A549 (cell line): ENCODE data around the gene MCM5. TPM values are rescaled to one million over a fixed set of nuclear protein-coding genes. Genes with fewer than 3 reads are reported as not detected.

Experiments used
- ATAC-seq, 2 experiments: fragments of 200-7000 bp in 1 of 2; fragments of >200 bp in 1 of 2; cut with Nextera tagmentation in 1 of 2; cut with Tn5 transposase in 1 of 2; 3 replicates each; pipeline versions ENCODE4 v1.8.0 to v1.9.1; 2018 to 2020; ENCODE audit warnings: mild to moderate bottlenecking in 1 of 2, moderate library complexity in 1 of 2
- CTCF ChIA-PET: fragments of 300-600 bp; sonication (Branson Sonifier 250); formaldehyde crosslinking; extraction: SDS; loops from one replicate; lab custom pipeline; 2021; ENCODE audit warnings: antibody characterized with exemption, inconsistent platforms; lab: Yijun Ruan, JAX
- POLR2A ChIA-PET: fragments of 350-600 bp; formaldehyde crosslinking; extraction: SDS; loops from one replicate; lab custom pipeline; 2021; ENCODE audit warnings: antibody characterized with exemption, inconsistent platforms; lab: Yijun Ruan, JAX
- DNase-seq, 2 experiments: peaks; one replicate each; pipeline versions ENCODE4 v3.0.0 to v3.0.0-alpha.2; 2011 to 2016; ENCODE audit warnings: low read depth in 1 of 2, low spot score in 1 of 2
- FAIRE-seq: peaks from 2 replicates; lab custom pipeline; 2011; peaks lifted over from hg19 to GRCh38; lab: Jason Lieb, UNC
- H3K27ac ChIP-seq, 2 experiments: fragments of >200 bp; sonication (Bioruptor Twin); formaldehyde crosslinking; 3 replicates each; pipeline ENCODE4 v1.5.1; 2016 to 2017
- H3K4me1 ChIP-seq: fragments of >200 bp; sonication (Bioruptor Twin); formaldehyde crosslinking; 3 replicates; pipeline ENCODE4 v1.6.1; 2016
- H3K4me2 ChIP-seq: fragments of >200 bp; sonication (Bioruptor Twin); formaldehyde crosslinking; 3 replicates; pipeline ENCODE4 v1.6.1; 2016
- H3K4me3 ChIP-seq: fragments of >200 bp; sonication (Bioruptor Twin); formaldehyde crosslinking; 3 replicates; pipeline ENCODE4 v1.5.1; 2016
- H3K9me3 ChIP-seq: fragments of >200 bp; sonication (Bioruptor Twin); formaldehyde crosslinking; 3 replicates; pipeline ENCODE4 v1.6.1; 2016
- CEBPB ChIP-seq, 2 experiments: fragments of >200 bp in 1 of 2; sonication (Bioruptor Twin) in 1 of 2; formaldehyde crosslinking in 1 of 2; IDR thresholded peaks; 2 replicates each; pipeline ENCODE4 v1.6.1; 2012 to 2016
- CHD4 ChIP-seq: fragments of 200-600 bp; sonication (generic); IDR thresholded peaks from 2 replicates; pipeline ENCODE4 v1.6.1; 2016; ENCODE audit warnings: antibody characterized with exemption, mild to moderate bottlenecking, borderline replicate concordance
- CTCF ChIP-seq: fragments of >200 bp; sonication (Bioruptor Twin); formaldehyde crosslinking; IDR thresholded peaks from 3 replicates; pipeline ENCODE4 v1.5.1; 2016
- E2F6 ChIP-seq: IDR thresholded peaks from 2 replicates; pipeline ENCODE4 v1.6.1; 2012; ENCODE audit warnings: low read depth, borderline replicate concordance
- EHF ChIP-seq: fragments of 250-450 bp; sonication (Bioruptor Pico); IDR thresholded peaks from 2 replicates; pipeline ENCODE4 v1.5.0; 2020; ENCODE audit warnings: mild to moderate bottlenecking
- ELK1 ChIP-seq: fragments of 150-350 bp; IDR thresholded peaks from 2 replicates; pipeline ENCODE4 v1.6.1; 2014; ENCODE audit warnings: low read depth, mild to moderate bottlenecking, low read length
- FOSB ChIP-seq: fragments of 250-450 bp; sonication (Bioruptor Pico); IDR thresholded peaks from 2 replicates; pipeline ENCODE4 v1.5.0; 2020; ENCODE audit warnings: mild to moderate bottlenecking, moderate library complexity
- FOSL2 ChIP-seq, 2 experiments: fragments of 450-650 bp in 1 of 2; fragments of >200 bp in 1 of 2; sonication (Bioruptor Twin) in 1 of 2; formaldehyde crosslinking; IDR thresholded peaks; 2 replicates each; pipeline versions ENCODE4 v1.5.0 to v1.6.1; 2016 to 2020; ENCODE audit warnings: mild to moderate bottlenecking in 1 of 2, moderate library complexity in 1 of 2
- GATA3 ChIP-seq: IDR thresholded peaks from 2 replicates; pipeline ENCODE4 v1.6.1; 2012; ENCODE audit warnings: borderline replicate concordance
- HDAC2 ChIP-seq: fragments of 200-600 bp; sonication (generic); IDR thresholded peaks from 2 replicates; pipeline ENCODE4 v1.6.1; 2016
- HOXB13 ChIP-seq: fragments of 250-450 bp; sonication (Bioruptor Pico); IDR thresholded peaks from 2 replicates; pipeline ENCODE4 v1.5.0; 2020; ENCODE audit warnings: low read depth, mild to moderate bottlenecking, moderate library complexity
- KDM1A ChIP-seq: fragments of 200-600 bp; sonication (generic); IDR thresholded peaks from 2 replicates; pipeline ENCODE4 v1.6.1; 2016; ENCODE audit warnings: low read depth, mild to moderate bottlenecking
- NR3C1 ChIP-seq: fragments of >200 bp; sonication (Bioruptor Twin); formaldehyde crosslinking; IDR thresholded peaks from 3 replicates; pipeline ENCODE4 v1.6.1; 2017
- RARB ChIP-seq: fragments of 250-450 bp; sonication (Bioruptor Pico); IDR thresholded peaks from 2 replicates; pipeline ENCODE4 v1.8.0; 2021; ENCODE audit warnings: mild to moderate bottlenecking, moderate library complexity
- RCOR1 ChIP-seq: fragments of 150-350 bp; IDR thresholded peaks from 2 replicates; pipeline ENCODE4 v1.6.1; 2014; ENCODE audit warnings: antibody characterized with exemption, low read length, low read depth
- ZSCAN20 ChIP-seq: fragments of 250-450 bp; sonication (Bioruptor Pico); IDR thresholded peaks from 2 replicates; pipeline ENCODE4 v1.8.0; 2022; ENCODE audit warnings: mild to moderate bottlenecking, moderate library complexity
- WGBS: methylation state at CpG from one replicate; pipeline ENCODE4 v1.1.6; 2017; ENCODE audit errors: missing lambda C conversion rate; 5-methylcytosine and 5-hydroxymethylcytosine counted together
- polyA plus RNA-seq, 4 experiments: library from polyadenylated mRNA; depleted of rRNA in 3 of 4; stranded (reverse); fragments of >200 nt; fragmentation: RNase III in 1 of 4; extraction: RNeasy Plus Mini Kit Qiagen cat#74134 plus additional on column Dnase treatment in 1 of 4; gene quantifications; 2 replicates in 3 of 4; 3 replicates in 1 of 4; pipeline ENCODE4 v1.2.3, GENCODE V29; 2011 to 2017

MCM5 gene
- polyA plus RNA-seq, 2 of the 4 experiments (the other 2 are of a cell fraction), result 50.2 to 94.4 TPM

- ATAC-seq (no peak), DNase-seq (no peak), FAIRE-seq (no peak)
- 90% methylated on average over 11 of the region's 12 CpGs for WGBS
- POLR2A ChIA-PET, result interaction anchor here (1.6 kb wide), 1 partner anchor 43 kb away, joined by 3 read pairs; no protein-coding TSS in a partner anchor
- H3K9me3 ChIP-seq, result no peaks in the 10 kb centered on the region
- TF ChIP-seq RCOR1 (no peak), NR3C1 (no peak), GATA3 (no peak), KDM1A (no peak), EHF (CRISPR knock-in tag) (no peak), HDAC2 (no peak), HOXB13 (CRISPR knock-in tag) (no peak), ELK1 (no peak)
- H3K27ac ChIP-seq, result peak overlapping the region in 1 of 2 experiments; percentile 98; a peak in 4 of 6 replicates
- CTCF ChIA-PET, result interaction anchor here (1.4 to 6.3 kb wide), 7 partner anchors 12 to 230 kb away, joined by 3 to 46 read pairs (median 11); partner anchors contain the start of gene HMOX1
- no peak overlapping the region for H3K4me2 ChIP-seq
- peaks cover 37% of the 10 kb centered on the region for H3K4me1 ChIP-seq
- no peak overlapping the region for H3K4me3 ChIP-seq
These were observed 46.6 kb upstream of the MCM5 start for GRCh38 chr22:35353318-35353717.

- POLR2A ChIA-PET, result interaction anchor here (1.6 kb wide), 1 partner anchor 43 kb away, joined by 3 read pairs; no protein-coding TSS in a partner anchor
These were observed 45.9 kb upstream of the MCM5 start for GRCh38 chr22:35354068-35354467.

GRCh38 chr22:35357883-35358621 lies 41.9 kb upstream of the MCM5 start:
- TF ChIP-seq FOSL2 (IDR thresholded peaks at IDR 0.05), result no peak
- peak; percentile 23; the same call in 1 of the 2 replicates for TF ChIP-seq FOSL2 (CRISPR knock-in tag; IDR thresholded peaks at IDR 0.05)
- TF ChIP-seq CEBPB (IDR thresholded peaks at IDR 0.05), result no peak
- POLR2A ChIA-PET, result interaction anchor here (0.6 to 1.1 kb wide), 3 partner anchors 22 to 52 kb away, joined by 3 to 5 read pairs (median 4); no protein-coding TSS in a partner anchor
- peak overlapping the region in 1 of 2 experiments; percentile 63; a peak in 2 of 6 replicates for H3K27ac ChIP-seq
- FAIRE-seq, result no peak
- CTCF ChIA-PET, result interaction anchor here (0.8 to 1.4 kb wide), 4 partner anchors 10 to 708 kb away, joined by 3 read pairs; no protein-coding TSS in a partner anchor
- no peak overlapping the region for H3K4me3 ChIP-seq
- 74% methylated on average over 6 of the region's 6 CpGs for WGBS
- peak; percentile 43 to 52 for DNase-seq
- no peak overlapping the region for H3K4me2 ChIP-seq
- ATAC-seq, result peak; percentile 32 to 48; a peak in 3 of 6 replicates
- peaks cover 40% of the 10 kb centered on the region for H3K4me1 ChIP-seq
- H3K9me3 ChIP-seq, result no peaks in the 10 kb centered on the region

More at GRCh38 chr22:35354068-35354467, 45.9 kb upstream of the MCM5 start:
- 93% methylated on average over 4 of the region's 4 CpGs for WGBS
- Histone ChIP-seq H3K9me3 (no peaks in the 10 kb centered on the region), H3K27ac (peak overlapping the region in 1 of 2 experiments; percentile 98; a peak in 2 of 6 replicates), H3K4me1 (peaks cover 37% of the 10 kb centered on the region), H3K4me3 (no peak overlapping the region), H3K4me2 (no peak overlapping the region)
- DNase-seq (no peak), ATAC-seq (no peak), FAIRE-seq (no peak)
- CTCF ChIA-PET, result interaction anchor here (0.6 to 6.3 kb wide), 4 partner anchors 11 to 466 kb away, joined by 3 to 46 read pairs (median 8); no protein-coding TSS in a partner anchor
- no peak for TF ChIP-seq KDM1A
- no peak for TF ChIP-seq CHD4
- TF ChIP-seq E2F6, result no peak
- TF ChIP-seq FOSB (CRISPR knock-in tag), result no peak
- no peak for TF ChIP-seq CTCF
- TF ChIP-seq ZSCAN20, result no peak
- TF ChIP-seq RARB (CRISPR knock-in tag), result no peak
- no peak for TF ChIP-seq NR3C1
